Mammary epithelial cell (primary cell): Measurements from ENCODE around the gene MUC4.

Experiments used
- CTCF ChIP-seq, 2 donors: IDR thresholded peaks in 1 of 2; conservative IDR thresholded peaks in 1 of 2; 2 replicates each; pipeline ENCODE4 v1.5.1; 2011 to 2012; ENCODE audit warnings: inconsistent platforms in 2 of 2, low read length in 2 of 2, mild to moderate bottlenecking in 2 of 2, control low read depth in 1 of 2, low read depth in 1 of 2; ENCODE audit not compliant: insufficient read depth in 1 of 2; ENCODE audit errors: extremely low read depth in 1 of 2
- EZH2 ChIP-seq: IDR thresholded peaks from 2 replicates; pipeline ENCODE4 v1.6.1; 2012; ENCODE audit warnings: low read length, inconsistent platforms, borderline replicate concordance

- TF ChIP-seq CTCF (conservative IDR thresholded peaks at IDR 0.05 in 1 of 2, IDR thresholded peaks at IDR 0.05 in 1 of 2; ENCODE audit: extremely low read depth in 1 of 2, insufficient read depth in 1 of 2, low read depth in 1 of 2, low read length in 2 of 2) (no peak), EZH2 (no peak)
Observed at GRCh38 chr3:195836476-195837135, 24.9 kb upstream of the MUC4 start.
